ENCODE measurements around the gene ELF5. TPM values are rescaled to one million over a fixed set of nuclear protein-coding genes. Genes with fewer than 3 reads are reported as not detected.

Gene ELF5
- total RNA-seq, 5 donors from 2014 or later (not counting 1 experiment from before 2014, with no cell fraction given), result not detected

- no peaks in the 10 kb centered on the region for H3K9me3 Mint-ChIP-seq
- no peaks in the 10 kb centered on the region for H3K4me1 Mint-ChIP-seq
- peaks cover 71% of the 10 kb centered on the region for H3K36me3 Mint-ChIP-seq
- Histone ChIP-seq H3K4me3 (ENCODE audit: control insufficient read depth in 1 of 2, extremely low read depth in 1 of 2, low read length in 1 of 2) (no peak overlapping the region), H3K27ac (ENCODE audit: low read length) (no peak overlapping the region), H3K27me3 (replicated peaks in 1 of 2; ENCODE audit: control insufficient read depth in 2 of 2, extremely low read depth in 1 of 2, insufficient read depth in 2 of 2, low read length in 1 of 2) (no peaks in the 10 kb centered on the region), H3K9me3 (no peaks in the 10 kb centered on the region), H3K4me1 (ENCODE audit: control insufficient read depth in 1 of 2, extremely low read depth in 1 of 2, insufficient read depth in 2 of 2, low read length in 2 of 2) (no peaks in the 10 kb centered on the region), H3K36me3 (ENCODE audit: control insufficient read depth in 2 of 2, extremely low read depth in 1 of 2, insufficient read depth in 1 of 2, low read length in 1 of 2) (peaks cover 4 to 67% of the 10 kb centered on the region in 2 donors)
- CTCF ChIA-PET, result interaction anchor here in 1 of 2 donors (0.7 kb wide), 1 partner anchor 121 kb away, joined by 12 read pairs; no protein-coding TSS in a partner anchor
- no peak for DNase-seq
- no peak overlapping the region for H3K27ac Mint-ChIP-seq
- 100% methylated on average over 2 of the region's 2 CpGs for WGBS (ENCODE audit: insufficient coverage)
- no peak for ATAC-seq (replicated peaks in 1 of 4)
- POLR2A ChIA-PET, result no interaction called here
- no peaks in the 10 kb centered on the region for H3K27me3 Mint-ChIP-seq
- no peak overlapping the region for H3K4me3 Mint-ChIP-seq
Measured at GRCh38 chr11:34457607-34458006, 56.0 kb downstream of the ELF5 start.

- Histone ChIP-seq H3K36me3 (ENCODE audit: control insufficient read depth in 2 of 2, extremely low read depth in 1 of 2, insufficient read depth in 1 of 2, low read length in 1 of 2) (peaks cover 0 to 81% of the 10 kb centered on the region in 2 donors), H3K4me1 (ENCODE audit: control insufficient read depth in 1 of 2, extremely low read depth in 1 of 2, insufficient read depth in 2 of 2, low read length in 2 of 2) (no peaks in the 10 kb centered on the region), H3K27me3 (replicated peaks in 1 of 2; ENCODE audit: control insufficient read depth in 2 of 2, extremely low read depth in 1 of 2, insufficient read depth in 2 of 2, low read length in 1 of 2) (no peaks in the 10 kb centered on the region), H3K9me3 (no peaks in the 10 kb centered on the region), H3K27ac (ENCODE audit: low read length) (no peak overlapping the region), H3K4me3 (ENCODE audit: control insufficient read depth in 1 of 2, extremely low read depth in 1 of 2, low read length in 1 of 2) (no peak overlapping the region)
- no peak for DNase-seq
- ChIA-PET POLR2A (interaction anchor here in 1 of 2 donors (0.6 kb wide), 1 partner anchor 737 kb away, joined by 3 read pairs; no protein-coding TSS in a partner anchor), CTCF (interaction anchor here in 1 of 2 donors (0.6 to 0.7 kb wide), 2 partner anchors 13 to 280 kb away, joined by 3 to 6 read pairs; no protein-coding TSS in a partner anchor)
- H3K4me3 Mint-ChIP-seq, result no peak overlapping the region
- no CpG with 5 or more reads among the region's 1 CpG for WGBS (ENCODE audit: insufficient coverage)
- H3K9me3 Mint-ChIP-seq, result no peaks in the 10 kb centered on the region
- no peak for ATAC-seq (replicated peaks in 1 of 4)
- H3K4me1 Mint-ChIP-seq, result peaks cover 0 to 4% (median 2%) of the 10 kb centered on the region in 3 donors
- no peak overlapping the region for H3K27ac Mint-ChIP-seq
- H3K36me3 Mint-ChIP-seq, result peaks cover 79% of the 10 kb centered on the region
- H3K27me3 Mint-ChIP-seq, result no peaks in the 10 kb centered on the region
Measured at GRCh38 chr11:34454308-34455032, 59.1 kb downstream of the ELF5 start.

GRCh38 chr11:34451053-34451452 is 62.5 kb downstream of the ELF5 start:
- peaks cover 5 to 10% of the 10 kb centered on the region in 2 experiments for H3K4me1 ChIP-seq (ENCODE audit: control insufficient read depth in 1 of 2, extremely low read depth in 1 of 2, insufficient read depth in 2 of 2, low read length in 2 of 2)
- no peak for DNase-seq
- no peak overlapping the region for H3K4me3 Mint-ChIP-seq
- peaks cover 20 to 34% (median 30%) of the 10 kb centered on the region in 3 donors for H3K4me1 Mint-ChIP-seq
- H3K4me3 ChIP-seq (ENCODE audit: control insufficient read depth in 1 of 2, extremely low read depth in 1 of 2, low read length in 1 of 2), result no peak overlapping the region
- no peaks in the 10 kb centered on the region for H3K27me3 ChIP-seq (replicated peaks in 1 of 2; ENCODE audit: control insufficient read depth in 2 of 2, extremely low read depth in 1 of 2, insufficient read depth in 2 of 2, low read length in 1 of 2)
- ATAC-seq (replicated peaks in 1 of 4), result no peak
- no peaks in the 10 kb centered on the region for H3K9me3 Mint-ChIP-seq
- WGBS (ENCODE audit: insufficient coverage), result no CpG with 5 or more reads among the region's 3 CpGs
- peaks cover 0 to 59% of the 10 kb centered on the region in 2 donors for H3K36me3 ChIP-seq (ENCODE audit: control insufficient read depth in 2 of 2, extremely low read depth in 1 of 2, insufficient read depth in 1 of 2, low read length in 1 of 2)
- no peaks in the 10 kb centered on the region for H3K27me3 Mint-ChIP-seq
- H3K9me3 ChIP-seq, result no peaks in the 10 kb centered on the region
- H3K27ac ChIP-seq (ENCODE audit: low read length), result no peak overlapping the region
- ChIA-PET POLR2A (no interaction called here), CTCF (no interaction called here)
- H3K27ac Mint-ChIP-seq, result no peak overlapping the region
- H3K36me3 Mint-ChIP-seq, result peaks cover 52% of the 10 kb centered on the region

- no peaks in the 10 kb centered on the region for H3K27me3 ChIP-seq (replicated peaks in 1 of 2; ENCODE audit: control insufficient read depth in 2 of 2, extremely low read depth in 1 of 2, insufficient read depth in 2 of 2, low read length in 1 of 2)
- 6% methylated on average over 2 of the region's 3 CpGs for WGBS (ENCODE audit: insufficient coverage)
Measured at GRCh38 chr11:34449013-34449412, 64.6 kb downstream of the ELF5 start.

GRCh38 chr11:34448223-34448994 is 65.2 kb downstream of the ELF5 start:
- peaks cover 0 to 35% of the 10 kb centered on the region in 2 donors for H3K36me3 ChIP-seq (ENCODE audit: control insufficient read depth in 2 of 2, extremely low read depth in 1 of 2, insufficient read depth in 1 of 2, low read length in 1 of 2)
- Mint-ChIP-seq H3K4me3 (peak overlapping the region in 1 of 3 donors; percentile 31), H3K9me3 (no peaks in the 10 kb centered on the region), H3K27ac (no peak overlapping the region), H3K36me3 (peaks cover 36% of the 10 kb centered on the region), H3K27me3 (no peaks in the 10 kb centered on the region), H3K4me1 (peaks cover 36 to 55% (median 49%) of the 10 kb centered on the region in 3 donors)
- CTCF ChIA-PET, result no interaction called here
- H3K27ac ChIP-seq (ENCODE audit: low read length), result no peak overlapping the region
- ATAC-seq (replicated peaks in 1 of 4) (no peak), DNase-seq (no peak)
- no peak overlapping the region for H3K4me3 ChIP-seq (ENCODE audit: control insufficient read depth in 1 of 2, extremely low read depth in 1 of 2, low read length in 1 of 2)
- peaks cover 5 to 10% of the 10 kb centered on the region in 2 experiments for H3K4me1 ChIP-seq (ENCODE audit: control insufficient read depth in 1 of 2, extremely low read depth in 1 of 2, insufficient read depth in 2 of 2, low read length in 2 of 2)
- 100% methylated on average over 10 of the region's 11 CpGs for WGBS (ENCODE audit: insufficient coverage)
- no peaks in the 10 kb centered on the region for H3K27me3 ChIP-seq (replicated peaks in 1 of 2; ENCODE audit: control insufficient read depth in 2 of 2, extremely low read depth in 1 of 2, insufficient read depth in 2 of 2, low read length in 1 of 2)
- no peaks in the 10 kb centered on the region for H3K9me3 ChIP-seq
- POLR2A ChIA-PET, result no interaction called here

More at GRCh38 chr11:34449013-34449412, 64.6 kb downstream of the ELF5 start:
- DNase-seq (no peak), ATAC-seq (replicated peaks in 1 of 4) (no peak)
- Mint-ChIP-seq H3K9me3 (no peaks in the 10 kb centered on the region), H3K4me1 (peaks cover 32 to 49% (median 43%) of the 10 kb centered on the region in 3 donors), H3K27ac (no peak overlapping the region), H3K4me3 (peak overlapping the region in 1 of 3 donors; percentile 31), H3K36me3 (peaks cover 41% of the 10 kb centered on the region), H3K27me3 (no peaks in the 10 kb centered on the region)
- no peaks in the 10 kb centered on the region for H3K9me3 ChIP-seq
- no peak overlapping the region for H3K27ac ChIP-seq (ENCODE audit: low read length)
- ChIA-PET CTCF (no interaction called here), POLR2A (no interaction called here)
- peaks cover 0 to 42% of the 10 kb centered on the region in 2 donors for H3K36me3 ChIP-seq (ENCODE audit: control insufficient read depth in 2 of 2, extremely low read depth in 1 of 2, insufficient read depth in 1 of 2, low read length in 1 of 2)
- peaks cover 5 to 10% of the 10 kb centered on the region in 2 experiments for H3K4me1 ChIP-seq (ENCODE audit: control insufficient read depth in 1 of 2, extremely low read depth in 1 of 2, insufficient read depth in 2 of 2, low read length in 2 of 2)
- H3K4me3 ChIP-seq (ENCODE audit: control insufficient read depth in 1 of 2, extremely low read depth in 1 of 2, low read length in 1 of 2), result no peak overlapping the region

- ATAC-seq (replicated peaks in 1 of 4), result no peak
- ChIA-PET CTCF (interaction anchor here in 1 of 2 donors (0.6 kb wide), 1 partner anchor 38 kb away, joined by 3 read pairs; no protein-coding TSS in a partner anchor), POLR2A (interaction anchor here in 1 of 2 donors (1.2 kb wide), 1 partner anchor 65 kb away, joined by 3 read pairs; no protein-coding TSS in a partner anchor)
- H3K27me3 ChIP-seq (replicated peaks in 1 of 2; ENCODE audit: control insufficient read depth in 2 of 2, extremely low read depth in 1 of 2, insufficient read depth in 2 of 2, low read length in 1 of 2), result no peaks in the 10 kb centered on the region
- peaks cover 7 to 13% of the 10 kb centered on the region in 2 experiments for H3K4me1 ChIP-seq (ENCODE audit: control insufficient read depth in 1 of 2, extremely low read depth in 1 of 2, insufficient read depth in 2 of 2, low read length in 2 of 2)
- H3K27ac ChIP-seq (ENCODE audit: low read length), result no peak overlapping the region
- peaks cover 0 to 22% of the 10 kb centered on the region in 2 donors for H3K36me3 ChIP-seq (ENCODE audit: control insufficient read depth in 2 of 2, extremely low read depth in 1 of 2, insufficient read depth in 1 of 2, low read length in 1 of 2)
- Mint-ChIP-seq H3K4me1 (peaks cover 44 to 60% (median 57%) of the 10 kb centered on the region in 3 donors), H3K36me3 (peaks cover 27% of the 10 kb centered on the region), H3K9me3 (no peaks in the 10 kb centered on the region), H3K4me3 (no peak overlapping the region), H3K27ac (no peak overlapping the region), H3K27me3 (no peaks in the 10 kb centered on the region)
- no peak overlapping the region for H3K4me3 ChIP-seq (ENCODE audit: control insufficient read depth in 1 of 2, extremely low read depth in 1 of 2, low read length in 1 of 2)
- H3K9me3 ChIP-seq, result no peaks in the 10 kb centered on the region
- DNase-seq, result no peak
Measured at GRCh38 chr11:34447044-34447443, 66.5 kb downstream of the ELF5 start.
